Medulla oblongata (tissue), 1 donor: Measurements from ENCODE around the gene ACAA1.
"Not testable (repeated sequence)": the region's sequence is repeated elsewhere in the genome, so short reads cannot be mapped to it uniquely, and the experiment has no call there.

Source experiments
- DNase-seq: peaks from one replicate; pipeline ENCODE4 v3.0.0-alpha.2; 2015; ENCODE audit errors: extremely low spot score

Gene ACAA1

DNA sequence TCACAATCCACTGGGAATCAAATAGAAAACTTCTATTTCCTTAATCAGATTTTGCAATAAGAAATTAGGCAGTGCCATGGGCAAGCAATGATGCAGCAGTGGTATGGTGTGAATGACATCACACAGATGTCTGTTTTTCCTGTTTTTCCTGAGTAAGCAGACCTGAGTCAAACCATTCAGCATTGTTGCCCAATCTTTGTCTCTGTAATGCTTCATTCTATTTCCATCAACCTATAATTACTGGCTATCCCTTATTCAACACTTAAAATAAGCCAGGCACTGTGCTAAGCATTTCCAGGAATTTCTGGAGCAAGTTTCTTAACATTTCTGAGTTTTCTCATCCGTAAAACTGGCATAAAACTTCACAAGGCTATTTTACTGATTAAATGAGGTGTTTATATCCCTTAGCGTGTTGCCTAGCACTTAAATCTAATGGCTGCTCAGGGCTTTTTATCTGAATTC, 17.1 kb upstream of the ACAA1 start:
- no peak for DNase-seq

DNA sequence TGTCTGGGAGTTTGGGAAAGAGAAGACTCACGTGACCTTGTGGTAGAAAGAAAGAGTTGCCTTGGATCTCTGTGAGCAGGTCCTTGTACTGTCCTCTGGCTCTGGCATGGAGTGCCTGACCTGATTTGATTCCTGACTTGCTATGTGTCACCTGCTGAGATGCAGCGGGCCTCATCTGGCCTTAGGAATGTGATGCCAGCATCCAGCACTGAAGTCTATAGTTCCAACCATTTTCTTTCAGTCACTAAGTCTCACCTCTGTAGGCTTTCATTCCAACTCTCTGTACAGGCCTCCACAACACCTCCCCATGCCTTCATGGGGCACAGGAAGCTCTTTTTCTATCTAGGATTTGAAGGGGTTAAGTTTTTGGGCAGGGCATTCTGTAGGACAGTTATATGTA, 16.3 kb upstream of the ACAA1 start:
- DNase-seq, result no peak

DNA sequence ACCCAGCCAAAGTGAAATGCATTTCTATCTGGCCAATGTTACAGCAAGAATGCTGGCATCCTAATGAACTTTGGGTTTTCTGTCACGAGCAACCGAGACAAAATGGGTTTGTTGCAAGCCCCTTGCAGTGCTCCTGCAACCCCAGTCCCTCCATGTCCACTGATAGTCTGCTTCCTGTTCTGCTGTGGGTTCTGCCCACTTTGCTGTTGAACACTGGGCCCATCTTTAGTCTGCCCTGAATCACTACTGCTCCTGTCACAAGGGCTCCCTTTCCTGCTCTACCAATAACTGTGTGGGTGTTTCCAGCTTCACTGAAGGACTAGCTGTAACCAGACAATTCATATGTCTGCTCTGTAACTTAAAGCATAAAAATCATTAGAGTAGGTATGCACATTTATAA, 15.7 kb upstream of the ACAA1 start:
- no peak for DNase-seq

DNA sequence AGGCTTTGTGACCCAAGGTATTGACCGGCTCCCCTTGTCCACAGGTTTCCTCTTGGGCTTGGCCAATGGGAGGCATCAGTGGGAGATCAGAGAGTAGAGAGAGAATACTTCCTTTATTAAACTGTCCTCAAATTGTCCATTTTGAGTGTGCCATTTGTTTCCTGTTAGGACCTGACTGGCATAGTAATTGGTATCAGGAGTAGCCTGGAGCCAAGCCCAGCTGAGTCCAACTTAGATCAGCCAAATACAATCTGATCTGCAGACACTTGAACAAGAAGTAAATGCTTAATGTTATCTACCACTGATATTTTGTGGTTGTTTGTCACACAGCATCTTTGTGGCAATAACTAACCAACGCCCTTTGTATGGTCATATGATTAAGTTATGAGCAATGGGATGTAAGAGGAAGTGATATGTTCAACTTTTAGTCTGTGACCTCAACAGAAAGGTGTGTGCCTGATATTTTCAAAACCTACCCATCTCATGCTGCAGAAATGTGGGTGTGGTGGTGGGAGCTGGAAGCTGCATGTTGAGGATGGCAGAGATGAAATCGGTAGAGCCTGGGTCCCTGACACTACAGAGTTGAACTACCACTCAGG, 14.8 kb upstream of the ACAA1 start:
- peak; percentile 34 for DNase-seq

DNA sequence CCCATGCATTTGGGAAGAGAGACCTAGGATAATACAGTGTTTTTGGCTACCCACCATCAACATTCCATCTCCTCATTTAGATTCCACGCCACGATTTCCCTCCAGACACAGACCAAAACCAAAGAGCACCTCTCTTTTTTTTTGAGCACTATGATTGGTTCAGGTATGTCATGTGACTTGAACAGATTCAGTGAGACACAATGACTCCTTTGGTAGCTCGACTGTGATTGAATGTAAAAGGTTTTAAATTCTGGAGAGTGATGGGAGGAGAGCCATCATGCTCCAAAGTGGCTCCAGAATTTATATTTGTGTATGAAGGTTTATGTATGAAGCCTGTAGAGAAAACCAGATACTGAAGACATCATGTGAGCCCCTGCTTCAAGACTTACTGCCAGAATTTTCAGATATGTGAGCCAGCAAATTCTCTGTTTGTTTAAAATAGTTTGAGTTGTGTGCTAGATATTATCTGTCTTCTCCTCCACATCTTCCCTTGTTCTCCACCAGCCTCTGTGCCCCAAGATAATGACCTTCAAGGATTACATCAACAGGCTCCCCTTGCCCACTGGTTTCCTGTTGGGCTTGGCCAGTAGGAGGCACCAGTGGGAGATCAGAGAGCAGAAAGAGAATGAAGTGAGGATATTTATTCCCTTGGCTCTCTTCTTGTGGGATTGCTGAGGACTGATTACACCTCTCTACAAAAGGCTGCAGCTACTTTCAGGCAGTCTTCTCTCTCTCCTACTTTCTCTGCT, 14.0 kb upstream of the ACAA1 start:
- no peak for DNase-seq

DNA sequence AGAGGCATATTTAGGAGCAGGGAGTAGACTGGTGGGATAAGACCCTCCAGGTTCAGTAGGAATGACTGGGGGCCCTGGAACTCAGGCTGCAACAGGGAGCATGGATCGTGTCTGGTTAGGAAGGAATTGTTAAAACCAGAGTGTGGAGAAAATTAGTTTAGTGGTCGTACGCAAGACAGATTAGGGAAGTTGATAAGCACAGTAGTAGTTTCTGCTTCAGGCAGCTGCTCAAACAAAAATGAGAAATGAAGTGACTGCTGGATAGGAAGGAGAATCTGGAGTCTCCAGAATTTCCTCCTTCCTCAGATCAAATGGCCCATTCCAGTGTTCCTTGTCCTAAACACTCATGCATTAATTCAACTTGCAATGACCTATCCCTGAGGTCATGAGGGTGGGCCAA, 12.8 kb upstream of the ACAA1 start:
- no peak for DNase-seq

DNA sequence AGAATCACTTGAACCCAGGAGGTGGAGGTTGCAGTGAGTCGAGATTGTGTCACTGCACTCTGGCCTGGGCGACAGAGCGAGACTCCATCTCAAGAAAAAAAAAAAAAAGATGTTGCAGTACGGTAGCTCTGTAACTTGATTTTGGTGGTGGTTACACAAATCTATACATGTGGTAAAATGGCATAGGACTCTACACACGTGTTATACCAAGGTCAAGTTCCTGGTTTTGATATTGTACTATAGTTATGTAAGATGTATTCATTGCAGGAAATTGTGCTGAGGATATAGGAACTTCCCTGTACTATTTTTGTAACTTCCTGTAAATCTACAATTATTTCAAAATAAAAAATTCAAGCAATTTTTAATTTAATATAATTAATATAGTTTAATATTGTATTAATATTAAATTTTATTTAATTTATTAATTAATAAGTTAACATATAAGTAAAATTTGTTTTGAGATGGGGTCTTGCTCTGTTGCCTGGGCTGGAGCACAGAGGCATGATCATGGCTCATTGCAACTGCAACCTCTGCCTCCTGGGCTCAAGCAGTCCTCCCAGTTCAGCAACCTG, 11.5 kb upstream of the ACAA1 start:
- no peak for DNase-seq

DNA sequence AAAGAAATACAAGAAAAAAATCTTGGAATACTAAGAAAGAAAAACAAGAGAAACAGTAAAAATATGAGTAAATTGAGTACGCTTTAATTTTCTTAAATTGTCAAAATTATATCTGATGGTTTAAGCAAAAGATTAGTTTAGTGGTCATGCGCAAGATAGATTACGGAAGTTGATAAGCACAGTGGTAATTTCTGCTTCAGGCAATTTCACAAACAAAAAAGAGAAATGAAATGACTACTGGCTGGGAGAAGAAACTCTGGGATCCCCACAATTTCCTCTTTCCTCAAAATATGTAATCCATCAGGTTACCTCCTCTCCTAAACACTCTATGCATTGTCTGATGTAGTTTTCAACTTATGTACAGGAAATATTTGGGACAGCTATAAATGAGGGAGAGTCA, 10.5 kb upstream of the ACAA1 start:
- no peak for DNase-seq

DNA sequence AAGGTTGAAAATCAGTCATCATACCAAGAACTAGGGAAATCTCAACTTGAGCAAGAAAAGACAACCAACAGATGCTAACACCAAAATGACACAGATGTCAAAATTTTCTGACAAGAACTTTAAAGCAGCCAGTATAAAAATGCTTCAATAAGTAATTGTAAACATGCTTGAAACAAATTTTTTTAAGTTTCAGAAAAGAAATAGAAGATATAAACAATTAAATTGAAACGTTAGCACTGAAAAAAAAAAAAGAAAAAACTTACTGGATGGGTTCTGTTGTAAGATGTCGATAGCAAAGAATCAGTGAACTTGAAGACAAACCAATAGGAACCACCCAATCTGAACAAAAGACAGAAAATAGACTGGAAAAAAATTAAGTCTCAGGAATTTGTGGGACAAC, 9.6 kb upstream of the ACAA1 start:
- no peak for DNase-seq

DNA sequence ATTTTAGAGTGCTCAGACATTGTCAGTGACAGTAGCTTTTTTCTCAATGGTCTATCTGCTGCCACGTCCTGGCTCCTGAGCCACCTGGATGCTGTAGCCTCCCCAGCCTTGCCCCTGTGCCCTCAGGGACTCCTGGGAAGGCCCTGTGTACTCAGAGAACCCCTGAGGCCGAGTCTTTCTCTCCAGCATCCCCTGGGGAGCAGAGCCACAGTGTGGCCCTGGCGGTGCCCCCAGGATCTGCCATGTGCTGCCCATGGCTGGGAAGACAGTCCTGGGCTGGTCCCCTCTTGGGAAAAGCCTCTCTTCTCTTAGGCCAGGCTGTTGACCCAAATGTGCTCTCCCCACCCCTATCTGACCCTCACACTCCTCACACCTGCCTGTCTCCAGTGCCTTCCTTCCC, 6.6 kb upstream of the ACAA1 start:
- no peak for DNase-seq

DNA sequence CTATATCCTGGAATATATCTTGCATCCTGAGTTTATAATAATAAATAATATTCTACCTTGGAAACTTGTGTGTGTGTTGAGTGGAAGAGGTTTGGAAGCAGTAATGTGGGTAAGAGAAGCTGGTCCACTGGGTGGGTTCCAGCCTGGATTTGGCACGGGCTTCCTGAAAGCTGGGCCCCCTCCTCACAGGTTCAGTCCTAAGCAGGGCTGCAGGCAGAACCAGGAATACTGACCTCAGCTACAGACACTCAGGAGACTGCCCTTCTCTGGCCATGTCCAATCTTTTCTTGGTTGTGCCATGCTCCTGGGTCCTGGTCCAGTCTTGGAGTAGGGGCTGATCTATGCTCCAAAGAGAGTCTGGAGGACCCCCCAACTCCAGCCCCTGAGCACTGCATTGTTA, 6.0 kb upstream of the ACAA1 start:
- no peak for DNase-seq

DNA sequence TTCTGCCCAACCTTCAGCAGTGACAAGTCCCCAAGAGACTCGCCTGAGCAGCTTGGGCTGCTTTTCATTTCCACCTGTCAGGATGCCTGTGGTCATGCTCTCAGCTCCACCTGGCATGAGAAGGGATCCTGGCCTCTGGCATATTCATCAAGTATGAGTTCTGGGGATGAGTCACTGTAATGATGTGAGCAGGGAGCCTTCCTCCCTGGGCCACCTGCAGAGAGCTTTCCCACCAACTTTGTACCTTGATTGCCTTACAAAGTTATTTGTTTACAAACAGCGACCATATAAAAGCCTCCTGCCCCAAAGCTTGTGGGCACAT, 5.0 kb upstream of the ACAA1 start:
- DNase-seq, result no peak

DNA sequence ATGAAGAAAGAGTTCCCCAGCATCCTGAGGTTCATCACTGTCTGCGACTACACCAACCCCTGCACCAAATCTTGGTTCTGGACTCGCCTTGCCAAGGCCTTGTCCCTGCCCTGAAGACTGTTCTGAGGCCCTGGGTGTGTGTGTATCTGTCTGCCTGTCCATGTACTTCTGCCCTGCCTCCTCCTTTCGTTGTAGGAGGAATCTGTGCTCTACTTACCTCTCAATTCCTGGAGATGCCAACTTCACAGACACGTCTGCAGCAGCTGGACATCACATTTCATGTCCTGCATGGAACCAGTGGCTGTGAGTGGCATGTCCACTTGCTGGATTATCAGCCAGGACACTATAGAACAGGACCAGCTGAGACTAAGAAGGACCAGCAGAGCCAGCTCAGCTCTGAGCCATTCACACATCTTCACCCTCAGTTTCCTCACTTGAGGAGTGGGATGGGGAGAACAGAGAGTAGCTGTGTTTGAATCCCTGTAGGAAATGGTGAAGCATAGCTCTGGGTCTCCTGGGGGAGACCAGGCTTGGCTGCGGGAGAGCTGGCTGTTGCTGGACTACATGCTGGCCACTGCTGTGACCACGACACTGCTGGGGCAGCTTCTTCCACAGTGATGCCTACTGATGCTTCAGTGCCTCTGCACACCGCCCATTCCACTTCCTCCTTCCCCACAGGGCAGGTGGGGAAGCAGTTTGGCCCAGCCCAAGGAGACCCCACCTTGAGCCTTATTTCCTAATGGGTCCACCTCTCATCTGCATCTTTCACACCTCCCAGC, 4.4 kb upstream of the ACAA1 start:
- DNase-seq, result no peak

DNA sequence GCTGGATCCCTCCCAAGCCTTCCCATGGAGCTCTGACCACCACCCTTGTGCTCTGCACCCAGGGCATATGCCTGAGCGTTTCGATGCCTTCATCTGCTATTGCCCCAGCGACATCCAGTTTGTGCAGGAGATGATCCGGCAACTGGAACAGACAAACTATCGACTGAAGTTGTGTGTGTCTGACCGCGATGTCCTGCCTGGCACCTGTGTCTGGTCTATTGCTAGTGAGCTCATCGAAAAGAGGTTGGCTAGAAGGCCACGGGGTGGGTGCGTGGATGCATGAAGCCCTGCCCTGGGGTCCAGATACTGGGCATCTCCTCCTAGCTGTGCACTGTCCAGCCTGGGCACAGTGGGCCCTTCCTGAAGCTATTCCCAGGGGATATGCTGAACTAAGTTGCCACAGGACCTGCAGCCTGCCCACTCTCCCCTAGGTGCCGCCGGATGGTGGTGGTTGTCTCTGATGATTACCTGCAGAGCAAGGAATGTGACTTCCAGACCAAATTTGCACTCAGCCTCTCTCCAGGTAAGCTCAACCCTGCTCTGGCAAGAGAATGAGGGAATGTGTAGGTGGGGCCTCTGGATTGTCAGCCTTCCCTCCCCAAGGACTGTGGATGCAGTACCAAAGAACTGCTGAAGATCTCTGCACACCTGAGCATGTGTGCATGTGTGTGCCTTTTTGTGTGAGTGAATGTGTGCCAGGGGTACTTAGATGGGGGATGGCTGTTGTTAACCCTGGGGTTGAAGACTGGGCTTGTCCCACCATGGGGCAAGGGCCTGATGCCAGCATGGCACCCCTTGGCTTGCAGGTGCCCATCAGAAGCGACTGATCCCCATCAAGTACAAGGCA, 3.6 kb upstream of the ACAA1 start:
- DNase-seq, result no peak

DNA sequence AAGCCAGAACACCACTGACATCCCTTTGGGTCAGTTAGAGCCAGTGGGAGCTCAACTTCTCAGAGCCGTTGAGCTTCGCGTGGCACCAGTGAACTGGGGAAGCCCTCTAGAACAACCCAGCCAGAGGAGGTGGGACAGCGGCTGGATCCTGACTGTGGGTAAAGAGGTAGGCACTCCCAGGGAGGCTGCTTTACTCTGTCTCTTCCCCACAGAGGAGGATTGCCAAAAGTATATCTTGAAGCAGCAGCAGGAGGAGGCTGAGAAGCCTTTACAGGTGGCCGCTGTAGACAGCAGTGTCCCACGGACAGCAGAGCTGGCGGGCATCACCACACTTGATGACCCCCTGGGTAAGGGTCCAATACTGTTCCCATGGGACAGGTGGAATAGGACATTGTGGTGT, 2.7 kb upstream of the ACAA1 start:
- DNase-seq, result no peak

DNA sequence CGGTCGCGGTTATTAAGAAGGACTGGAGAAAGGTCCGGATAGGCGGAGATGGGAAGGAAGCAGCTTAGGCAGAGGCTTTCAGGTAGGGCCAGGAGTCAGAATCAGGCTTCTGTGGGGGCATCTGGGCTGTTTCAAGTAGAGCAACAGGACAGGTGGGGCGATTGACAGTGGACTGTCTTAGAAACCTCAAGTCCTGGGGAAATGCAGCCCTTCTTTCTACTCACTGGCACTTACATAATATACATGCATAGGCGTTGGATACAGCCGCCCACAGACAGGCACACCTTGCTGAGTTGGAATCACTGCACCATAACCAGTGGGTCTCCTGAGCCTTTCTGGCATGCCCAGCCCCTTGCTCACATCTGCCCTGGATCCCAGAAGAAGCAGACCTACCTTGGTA, 2.3 kb upstream of the ACAA1 start:
- no peak for DNase-seq

DNA sequence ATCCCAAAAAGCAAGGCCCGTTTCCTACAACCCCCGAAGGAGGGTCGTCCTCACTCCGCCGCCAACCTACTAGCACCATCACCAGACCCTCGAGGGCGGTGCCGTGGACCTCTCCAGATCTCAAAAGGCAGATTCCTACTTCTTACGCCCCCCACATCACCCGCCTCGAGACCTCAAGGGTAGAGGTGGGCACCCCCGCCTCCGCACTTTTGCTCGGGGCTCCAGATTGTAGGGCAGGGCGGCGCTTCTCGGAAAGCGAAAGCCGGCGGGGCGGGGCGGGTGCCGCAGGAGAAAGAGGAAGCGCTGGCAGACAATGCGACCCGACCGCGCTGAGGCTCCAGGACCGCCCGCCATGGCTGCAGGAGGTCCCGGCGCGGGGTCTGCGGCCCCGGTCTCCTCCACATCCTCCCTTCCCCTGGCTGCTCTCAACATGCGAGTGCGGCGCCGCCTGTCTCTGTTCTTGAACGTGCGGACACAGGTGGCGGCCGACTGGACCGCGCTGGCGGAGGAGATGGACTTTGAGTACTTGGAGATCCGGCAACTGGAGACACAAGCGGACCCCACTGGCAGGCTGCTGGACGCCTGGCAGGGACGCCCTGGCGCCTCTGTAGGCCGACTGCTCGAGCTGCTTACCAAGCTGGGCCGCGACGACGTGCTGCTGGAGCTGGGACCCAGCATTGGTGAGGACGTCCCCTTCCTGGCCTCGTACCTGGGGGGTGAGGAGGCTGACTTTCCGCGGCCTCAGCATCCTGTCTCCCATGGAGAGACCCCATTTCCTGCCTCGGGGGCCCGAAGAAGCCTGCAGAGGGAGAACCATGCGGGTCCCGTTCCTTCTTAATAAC, 1.6 kb upstream of the ACAA1 start, which contains the start of gene MYD88:
MYD88 (plus strand) TSS at position 313 of the 842 bp plus-strand sequence; CDS start at position 353, 40 bp downstream.
- peak; percentile 65 for DNase-seq

DNA sequence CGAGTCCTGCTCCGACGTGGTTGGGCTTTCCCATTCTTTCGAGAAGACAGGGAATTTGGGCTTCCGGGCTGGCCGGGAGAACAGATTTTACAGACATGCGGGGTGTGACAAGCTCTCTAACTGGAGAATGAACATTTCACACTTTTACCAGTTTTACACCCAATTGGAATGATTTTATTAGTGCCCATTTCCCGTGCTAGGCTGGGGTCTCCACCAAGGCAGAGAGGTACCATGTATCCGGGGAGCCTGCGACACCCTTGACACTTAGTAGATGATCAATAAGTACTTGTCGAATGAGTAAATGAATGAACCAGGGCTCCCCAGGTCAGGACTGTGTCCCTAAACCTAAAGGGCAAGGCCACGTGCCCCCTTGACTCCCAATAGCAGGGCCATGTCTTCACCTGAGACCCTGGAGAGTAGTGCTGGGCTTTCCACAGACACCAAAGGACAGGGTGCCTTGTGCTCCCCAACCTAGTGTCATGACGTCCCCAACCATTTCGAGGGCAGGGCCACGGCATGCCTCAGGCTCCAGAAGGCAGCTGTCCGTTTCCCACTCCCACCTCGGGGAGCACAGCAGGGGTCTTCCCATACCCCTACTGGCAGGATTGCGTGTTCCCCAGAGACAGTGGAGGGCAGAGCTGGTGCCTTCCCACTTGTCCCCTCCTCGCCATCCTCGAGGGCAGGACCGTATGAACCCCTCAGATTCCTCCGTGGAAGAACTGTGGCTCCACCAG, 855 bp upstream of the ACAA1 start:
- DNase-seq, result peak; percentile 35

DNA sequence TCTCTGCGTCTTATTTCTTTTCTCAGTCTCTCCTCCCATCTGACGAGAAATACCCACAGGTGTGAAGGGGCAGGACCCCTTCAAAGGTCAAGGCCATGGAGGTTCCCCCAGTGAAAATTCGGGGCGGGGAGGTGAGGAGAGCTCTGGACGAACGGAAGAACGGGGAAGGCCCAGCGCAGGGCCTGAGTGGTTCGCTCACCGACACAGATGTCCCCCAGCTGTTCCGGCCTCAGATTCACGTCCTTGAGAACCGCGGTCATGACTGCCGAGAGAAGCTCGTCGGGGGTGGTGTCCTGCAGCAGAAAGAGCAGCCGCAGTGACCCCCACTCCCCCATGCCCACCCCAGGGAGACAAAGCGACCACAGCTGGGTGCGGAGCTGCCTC, 542 bp downstream of the ACAA1 start:
- no peak for DNase-seq

DNA sequence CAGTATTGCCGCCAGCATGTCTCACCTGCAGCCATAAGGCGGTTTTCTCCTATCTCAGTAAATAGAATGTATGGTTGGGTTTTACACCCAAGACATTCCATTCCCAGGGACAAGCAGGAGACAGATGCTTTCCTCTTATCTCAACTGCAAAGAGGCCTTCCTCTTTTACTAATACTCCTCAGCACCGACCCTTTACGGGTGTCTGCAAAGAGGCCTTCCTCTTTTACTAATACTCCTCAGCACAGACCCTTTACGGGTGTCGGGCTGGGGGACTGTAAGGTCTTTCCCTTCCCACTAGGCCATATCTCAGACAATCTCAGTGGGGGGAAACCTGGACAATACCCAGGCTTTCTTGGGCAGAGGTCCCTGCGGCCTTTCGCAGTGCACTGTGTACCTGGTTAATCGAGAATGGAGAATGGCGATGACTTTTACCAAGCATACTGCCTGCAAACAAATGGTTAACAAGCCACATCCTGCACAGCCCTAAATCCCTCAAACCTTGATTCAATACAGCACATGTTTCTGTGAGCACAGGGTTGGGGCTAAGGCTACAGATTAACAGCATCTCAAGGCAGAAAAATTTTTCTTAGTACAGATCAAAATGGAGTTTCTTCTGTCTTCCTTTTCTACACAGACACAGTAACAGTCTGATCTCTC, 1.2 kb downstream of the ACAA1 start:
- not testable (repeated sequence) for DNase-seq
